GM19397 (cell line): ENCODE measurements around the gene LRIG2.
"Not testable (repeated sequence)": the region's sequence is repeated elsewhere in the genome, so short reads cannot be mapped to it uniquely, and the experiment has no call there.

ENCODE experiments used
- ATAC-seq: cut with Tn5 transposase; IDR thresholded peaks from one replicate; pipeline ENCODE4 v1.9.1; 2021; ENCODE audit warnings: mild to moderate bottlenecking, moderate library complexity; ENCODE audit not compliant: unreplicated experiment

LRIG2 gene

GRCh38 chr1:113125517-113125916 is 52.5 kb downstream of the LRIG2 start:
- no peak for ATAC-seq

GRCh38 chr1:113126207-113126606 is 53.2 kb downstream of the LRIG2 start:
- ATAC-seq = no peak

- ATAC-seq = no peak
Observed at GRCh38 chr1:113128116-113128515, 55.1 kb downstream of the LRIG2 start.

- ATAC-seq = no peak
Observed at GRCh38 chr1:113129529-113130185, 56.7 kb downstream of the LRIG2 start.

GRCh38 chr1:113133038-113133437 is 60.0 kb downstream of the LRIG2 start:
- no peak for ATAC-seq

GRCh38 chr1:113133759-113134158 is 60.8 kb downstream of the LRIG2 start:
- ATAC-seq = no peak

- no peak for ATAC-seq
Observed at GRCh38 chr1:113135460-113135859, 62.5 kb downstream of the LRIG2 start.

- no peak for ATAC-seq
Observed at GRCh38 chr1:113136476-113136875, 63.5 kb downstream of the LRIG2 start.

GRCh38 chr1:113137563-113137962 is 64.6 kb downstream of the LRIG2 start:
- no peak for ATAC-seq

GRCh38 chr1:113138778-113139177 is 65.8 kb downstream of the LRIG2 start:
- ATAC-seq = no peak

- ATAC-seq = no peak
Observed at GRCh38 chr1:113140176-113140575, 67.2 kb downstream of the LRIG2 start.

GRCh38 chr1:113140588-113141446 is 67.8 kb downstream of the LRIG2 start:
- peak; percentile 74 for ATAC-seq

GRCh38 chr1:113141650-113142473 is 68.9 kb downstream of the LRIG2 start:
- no peak for ATAC-seq

- no peak for ATAC-seq
Observed at GRCh38 chr1:113142791-113143190, 69.8 kb downstream of the LRIG2 start.

- ATAC-seq = no peak
Observed at GRCh38 chr1:113146242-113147072, 73.5 kb downstream of the LRIG2 start.

GRCh38 chr1:113147073-113147625 is 74.2 kb downstream of the LRIG2 start:
- ATAC-seq = no peak

- no peak for ATAC-seq
Observed at GRCh38 chr1:113147826-113148225, 74.8 kb downstream of the LRIG2 start.

GRCh38 chr1:113150494-113150893 is 77.5 kb downstream of the LRIG2 start:
- ATAC-seq = not testable (repeated sequence)

- no peak for ATAC-seq
Observed at GRCh38 chr1:113153116-113153803, 80.3 kb downstream of the LRIG2 start.

- ATAC-seq = no peak
Observed at GRCh38 chr1:113156368-113156767, 83.4 kb downstream of the LRIG2 start.
